Stimulated activated naive CD8-positive, alpha-beta T cell treated with anti-CD3 and anti-CD28 coated beads, Interleukin-15, amount 100 ng/mL, for 72 hours (primary cell): ENCODE results near the gene KIAA1586.
"Not testable (repeated sequence)": the region's sequence is repeated elsewhere in the genome, so short reads cannot be mapped to it uniquely, and the experiment has no call there.

Source experiments
- ATAC-seq: fragments of 150-1000 bp; cut with Tn5 transposase; 2 replicates; pipeline ENCODE4 v1.10.0; 2021; ENCODE audit warnings: mild to moderate bottlenecking, moderate library complexity
- DNase-seq, 2 donors: peaks; one replicate each; pipeline ENCODE4 v3.0.0; 2021 to 2022
- H3K27ac Mint-ChIP-seq, 2 donors: one replicate each; pipeline ENCODE4 v1.8.0; 2022; ENCODE audit warnings: mild to moderate bottlenecking in 2 of 2, mixed read lengths in 2 of 2, moderate library complexity in 2 of 2
- H3K27me3 Mint-ChIP-seq: one replicate; pipeline ENCODE4 v1.8.0; 2022; ENCODE audit warnings: mixed read lengths
- H3K4me1 Mint-ChIP-seq: one replicate; pipeline ENCODE4 v1.8.0; 2022; ENCODE audit warnings: mild to moderate bottlenecking, mixed read lengths
- H3K4me3 Mint-ChIP-seq, 2 donors: one replicate each; pipeline ENCODE4 v1.8.0; 2022; ENCODE audit warnings: mild to moderate bottlenecking in 2 of 2, mixed read lengths in 2 of 2, moderate library complexity in 1 of 2
- H3K9me3 Mint-ChIP-seq, 2 donors: one replicate each; pipeline ENCODE4 v1.8.0; 2022; ENCODE audit warnings: mixed read lengths in 2 of 2

KIAA1586 gene, protein sequence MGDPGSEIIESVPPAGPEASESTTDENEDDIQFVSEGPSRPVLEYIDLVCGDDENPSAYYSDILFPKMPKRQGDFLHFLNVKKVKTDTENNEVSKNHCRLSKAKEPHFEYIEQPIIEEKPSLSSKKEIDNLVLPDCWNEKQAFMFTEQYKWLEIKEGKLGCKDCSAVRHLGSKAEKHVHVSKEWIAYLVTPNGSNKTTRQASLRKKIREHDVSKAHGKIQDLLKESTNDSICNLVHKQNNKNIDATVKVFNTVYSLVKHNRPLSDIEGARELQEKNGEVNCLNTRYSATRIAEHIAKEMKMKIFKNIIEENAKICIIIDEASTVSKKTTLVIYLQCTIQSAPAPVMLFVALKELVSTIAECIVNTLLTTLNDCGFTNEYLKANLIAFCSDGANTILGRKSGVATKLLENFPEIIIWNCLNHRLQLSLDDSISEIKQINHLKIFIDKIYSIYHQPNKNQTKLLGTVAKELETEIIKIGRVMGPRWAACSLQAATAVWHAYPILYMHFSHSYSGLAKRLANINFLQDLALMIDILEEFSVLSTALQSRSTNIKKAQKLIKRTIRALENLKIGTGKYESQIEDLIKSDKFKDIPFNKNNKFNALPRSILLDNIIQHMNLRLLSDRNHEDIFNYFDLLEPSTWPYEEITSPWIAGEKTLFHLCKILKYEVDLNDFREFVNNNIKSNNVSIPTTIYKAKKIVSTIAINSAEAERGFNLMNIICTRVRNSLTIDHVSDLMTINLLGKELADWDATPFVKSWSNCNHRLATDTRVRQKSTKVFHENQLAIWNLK

DNA sequence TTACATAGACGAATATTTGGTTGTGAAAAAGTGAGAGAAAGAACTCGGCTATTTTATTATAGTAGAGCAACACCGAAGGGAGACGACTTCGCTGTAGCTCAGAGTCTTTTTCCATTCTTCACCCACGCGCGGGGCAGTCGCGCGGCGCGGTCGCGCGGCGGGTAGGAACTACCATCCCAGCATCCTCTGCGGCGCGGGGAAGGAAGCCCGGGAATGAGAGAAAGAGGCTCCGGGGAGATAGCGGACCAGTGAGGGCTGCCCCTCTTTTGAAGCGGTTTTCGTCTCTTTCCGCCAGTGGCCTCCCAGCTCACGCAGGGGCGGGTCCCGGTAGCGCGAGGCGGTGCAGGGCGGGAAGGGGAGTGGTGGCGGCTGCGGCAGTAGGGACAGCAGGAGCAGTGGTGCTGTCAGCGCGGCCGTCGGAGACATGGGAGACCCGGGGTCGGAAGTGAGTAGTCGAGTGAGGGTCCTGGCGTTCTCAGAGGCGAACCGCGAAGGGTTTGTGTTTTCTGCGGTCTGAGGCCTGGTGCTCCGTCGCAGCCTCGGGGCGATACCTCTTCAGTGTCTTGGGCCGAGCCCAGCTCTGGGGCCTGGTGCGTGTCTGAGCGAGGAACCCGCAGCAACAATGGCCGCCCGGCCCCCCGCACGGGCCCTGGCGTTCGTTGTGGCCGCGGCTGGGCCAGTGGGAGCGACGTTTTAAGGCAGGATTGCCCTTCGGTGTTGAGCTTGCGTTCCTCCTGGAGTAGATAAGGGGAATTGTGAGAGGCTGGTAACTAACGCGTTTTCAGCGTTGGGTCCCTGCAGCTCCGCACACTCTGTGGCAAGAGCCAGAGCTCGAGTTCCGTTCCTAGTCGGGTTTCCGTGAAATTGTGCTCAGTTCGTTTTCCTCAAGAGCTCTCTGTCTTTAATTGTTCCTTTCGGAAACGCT lies at the start of gene KIAA1586:
TSS of gene KIAA1586 (plus strand) at position 362 of the 925 bp plus-strand sequence. CDS start at position 425, 63 bp downstream.
- peaks cover 43% of the 10 kb centered on the region for H3K27me3 Mint-ChIP-seq
- H3K27ac Mint-ChIP-seq, result peak within 1 kb of the TSS; percentile 98
- peak; percentile 94 for ATAC-seq
- H3K9me3 Mint-ChIP-seq, result not testable (repeated sequence)
- H3K4me3 Mint-ChIP-seq, result peak within 1 kb of the TSS; percentile 94 to 96
- peaks cover 41% of the 10 kb centered on the region for H3K4me1 Mint-ChIP-seq
- DNase-seq, result peak; percentile 73 to 80

DNA sequence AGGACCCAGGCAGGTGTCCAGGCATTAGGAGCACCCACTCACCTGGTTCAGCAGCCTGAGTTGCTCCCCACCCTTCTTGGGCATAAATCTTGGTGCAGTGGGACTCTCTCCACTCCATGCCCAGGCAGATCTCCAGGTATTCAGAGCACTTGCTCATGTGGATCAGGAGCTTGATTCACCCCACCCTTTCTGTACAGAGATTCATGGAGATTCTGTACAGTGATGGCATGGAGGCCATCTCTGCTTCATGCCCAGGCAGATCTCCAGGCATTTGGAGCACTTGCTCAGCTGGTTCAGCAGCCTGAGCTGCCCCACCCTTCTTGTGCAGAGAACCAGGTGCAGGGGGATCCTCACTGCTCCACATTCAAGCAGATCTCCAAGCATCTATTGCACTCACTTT lies 47.4 kb upstream of the KIAA1586 start:
- no peak for ATAC-seq
- H3K27me3 Mint-ChIP-seq, result peaks cover 23% of the 10 kb centered on the region
- H3K4me3 Mint-ChIP-seq, result no peak overlapping the region
- no peak overlapping the region for H3K27ac Mint-ChIP-seq
- no peak for DNase-seq
- H3K9me3 Mint-ChIP-seq, result peaks cover 0 to 6% of the 10 kb centered on the region in 2 donors
- H3K4me1 Mint-ChIP-seq, result no peaks in the 10 kb centered on the region

DNA sequence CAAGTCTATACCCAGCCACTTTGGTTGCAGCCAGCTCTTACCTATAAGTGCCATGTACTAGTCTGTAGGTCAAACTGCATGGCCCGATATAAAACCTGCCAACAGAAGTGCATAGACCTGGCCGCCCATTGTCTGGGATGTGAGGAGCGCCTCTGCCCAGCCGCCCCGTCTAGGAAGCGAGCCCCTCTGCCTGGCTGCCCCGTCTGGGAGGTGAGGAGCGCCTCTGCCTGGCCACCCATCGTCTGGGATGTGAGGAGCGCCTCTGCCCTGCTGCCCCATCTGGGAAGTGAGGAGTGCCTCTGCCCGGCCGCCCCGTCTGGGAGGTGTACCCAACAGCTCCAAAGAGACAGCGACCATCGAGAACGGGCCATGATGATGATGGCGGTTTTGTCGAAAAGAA lies 46.7 kb upstream of the KIAA1586 start:
- DNase-seq, H3K4me3 Mint-ChIP-seq, ATAC-seq, H3K4me1 Mint-ChIP-seq, H3K9me3 Mint-ChIP-seq: not testable (repeated sequence)
- Mint-ChIP-seq H3K27me3 (peaks cover 23% of the 10 kb centered on the region), H3K27ac (peak overlapping the region in 1 of 2 donors; percentile 34)

DNA sequence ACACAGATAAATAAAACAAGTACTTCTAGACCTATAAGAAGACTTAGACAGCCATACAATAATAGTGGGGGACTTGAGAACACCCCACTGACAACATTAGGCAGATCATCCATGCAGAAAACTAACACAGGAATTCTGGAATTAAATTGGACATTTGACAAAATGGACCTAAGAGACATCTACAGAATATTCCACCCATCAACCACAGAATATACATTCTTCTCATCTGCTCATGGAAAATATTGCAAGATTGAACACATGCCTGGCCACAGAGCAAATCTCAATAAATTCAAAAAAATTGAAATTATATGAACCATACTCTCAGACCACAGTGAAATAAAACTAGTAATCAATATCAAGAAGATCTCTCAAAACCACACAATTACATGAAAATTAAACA lies 44.3 kb upstream of the KIAA1586 start:
- Mint-ChIP-seq H3K27ac (no peak overlapping the region), H3K9me3 (peaks cover 0 to 6% of the 10 kb centered on the region in 2 donors), H3K4me1 (no peaks in the 10 kb centered on the region), H3K4me3 (no peak overlapping the region), H3K27me3 (peaks cover 20% of the 10 kb centered on the region)
- ATAC-seq (no peak), DNase-seq (no peak)

DNA sequence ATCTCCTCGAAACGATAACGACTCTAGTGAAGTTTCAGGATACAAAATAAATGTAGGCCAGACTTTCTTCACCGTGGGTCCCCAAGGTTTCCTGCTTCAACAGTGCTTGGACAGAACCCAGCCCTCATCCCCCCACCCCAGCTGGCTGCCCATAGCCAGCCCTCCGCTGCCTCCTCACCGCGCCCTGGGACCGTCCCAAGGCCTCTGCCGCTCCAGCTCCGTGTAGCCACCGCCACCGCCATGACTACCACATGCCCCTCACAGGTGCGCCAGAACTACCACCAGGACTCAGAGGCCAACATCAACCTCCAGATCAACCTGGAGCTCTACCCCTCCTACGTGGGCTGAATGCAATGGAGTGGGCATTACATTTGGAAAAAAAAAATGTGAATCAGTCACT lies 42.2 kb upstream of the KIAA1586 start:
- ATAC-seq, result no peak

DNA sequence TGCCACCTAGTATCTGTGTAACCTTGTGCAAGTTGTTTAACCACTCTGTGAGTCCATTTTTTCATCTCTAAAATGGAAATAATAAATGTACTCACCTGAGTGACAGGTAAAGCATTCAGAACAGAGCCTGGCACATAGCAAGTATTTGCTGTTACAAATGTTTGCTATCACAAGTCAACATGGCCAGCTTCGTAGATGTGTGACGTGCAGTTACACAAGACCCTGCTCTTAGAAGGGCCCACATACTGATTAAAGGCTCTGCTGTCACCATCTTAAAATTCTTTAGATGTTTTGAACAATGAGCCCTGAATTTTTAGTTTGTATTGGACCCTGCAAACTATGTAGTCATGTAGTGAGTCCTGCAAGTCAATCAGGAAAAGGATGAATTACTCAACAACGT lies 40.4 kb upstream of the KIAA1586 start:
- no peak overlapping the region for H3K27ac Mint-ChIP-seq
- no peak for DNase-seq
- no peaks in the 10 kb centered on the region for H3K4me1 Mint-ChIP-seq
- H3K27me3 Mint-ChIP-seq, result peaks cover 23% of the 10 kb centered on the region
- H3K9me3 Mint-ChIP-seq, result no peaks in the 10 kb centered on the region
- no peak for ATAC-seq
- H3K4me3 Mint-ChIP-seq, result no peak overlapping the region

More for the DNA sequence above, 42.2 kb upstream of the KIAA1586 start:
- H3K9me3 Mint-ChIP-seq, result no peaks in the 10 kb centered on the region
- no peaks in the 10 kb centered on the region for H3K4me1 Mint-ChIP-seq
- H3K27me3 Mint-ChIP-seq, result peaks cover 16% of the 10 kb centered on the region
- H3K27ac Mint-ChIP-seq, result no peak overlapping the region
- no peak overlapping the region for H3K4me3 Mint-ChIP-seq
- no peak for DNase-seq

DNA sequence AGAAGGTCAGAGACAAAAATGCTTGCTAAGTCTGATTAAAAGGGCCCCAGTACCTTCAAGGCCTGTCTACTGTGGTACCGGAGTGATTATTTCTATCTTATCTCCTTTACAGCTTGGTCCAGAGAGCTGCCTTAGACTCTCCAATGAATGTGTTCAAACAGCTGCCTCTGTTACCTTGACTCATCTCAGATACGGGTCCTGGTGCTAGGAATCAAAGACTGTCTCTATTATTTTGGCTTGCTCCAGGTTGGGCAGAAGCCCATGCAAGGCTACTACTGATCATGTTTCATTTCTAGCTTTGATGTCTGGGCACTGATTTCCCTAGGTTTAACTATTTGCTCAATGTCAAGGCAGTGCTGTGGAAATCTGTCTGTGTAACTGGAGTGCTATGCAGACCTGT lies 38.4 kb upstream of the KIAA1586 start:
- not testable (repeated sequence) for H3K9me3 Mint-ChIP-seq, H3K27ac Mint-ChIP-seq, H3K4me1 Mint-ChIP-seq, H3K4me3 Mint-ChIP-seq, DNase-seq, ATAC-seq
- H3K27me3 Mint-ChIP-seq, result peaks cover 16% of the 10 kb centered on the region

DNA sequence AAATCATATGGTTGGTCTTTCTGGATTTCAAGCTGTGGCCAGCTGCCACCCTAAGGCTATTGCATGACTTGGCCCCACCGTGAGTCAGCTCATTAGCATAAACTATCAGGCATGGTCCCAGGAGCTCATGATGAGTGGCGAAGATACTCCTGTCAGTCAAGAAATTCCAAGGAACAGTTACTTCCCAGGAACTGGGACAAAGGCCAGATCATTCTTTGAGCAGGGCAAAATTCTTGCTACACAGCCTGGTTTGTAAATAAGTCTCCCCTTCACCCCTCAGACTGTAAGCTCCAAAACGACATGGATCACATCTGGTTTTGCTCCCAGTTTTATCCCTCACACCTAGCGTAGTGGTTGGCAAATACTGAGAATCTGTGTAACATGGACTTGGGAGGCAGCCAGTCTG lies 33.0 kb upstream of the KIAA1586 start:
- no peaks in the 10 kb centered on the region for H3K4me1 Mint-ChIP-seq
- H3K27ac Mint-ChIP-seq, result no peak overlapping the region
- H3K9me3 Mint-ChIP-seq, result no peaks in the 10 kb centered on the region
- H3K4me3 Mint-ChIP-seq, result no peak overlapping the region
- peaks cover 14% of the 10 kb centered on the region for H3K27me3 Mint-ChIP-seq
- ATAC-seq (no peak), DNase-seq (no peak)

DNA sequence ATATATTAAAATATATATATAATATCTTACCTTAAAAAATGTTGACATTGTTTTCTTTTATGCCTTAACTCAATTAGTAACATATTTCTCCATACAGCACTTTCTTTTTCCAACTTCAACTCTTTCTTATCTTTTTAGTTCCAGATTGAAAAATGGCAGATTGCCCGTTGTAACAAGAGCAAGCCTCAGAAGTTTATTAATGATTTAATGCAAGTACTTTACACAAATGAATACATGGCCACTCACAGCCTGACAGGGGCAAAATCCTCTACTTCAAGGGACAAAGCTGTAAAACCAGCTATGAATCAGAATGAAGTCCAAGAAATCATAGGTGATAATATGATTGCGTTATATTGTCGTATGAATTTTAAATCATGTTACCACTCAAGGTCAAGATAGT lies 29.4 kb upstream of the KIAA1586 start:
- DNase-seq, result no peak
- Mint-ChIP-seq H3K27ac (no peak overlapping the region), H3K27me3 (peaks cover 7% of the 10 kb centered on the region), H3K4me3 (no peak overlapping the region), H3K9me3 (no peaks in the 10 kb centered on the region), H3K4me1 (no peaks in the 10 kb centered on the region)
- no peak for ATAC-seq

DNA sequence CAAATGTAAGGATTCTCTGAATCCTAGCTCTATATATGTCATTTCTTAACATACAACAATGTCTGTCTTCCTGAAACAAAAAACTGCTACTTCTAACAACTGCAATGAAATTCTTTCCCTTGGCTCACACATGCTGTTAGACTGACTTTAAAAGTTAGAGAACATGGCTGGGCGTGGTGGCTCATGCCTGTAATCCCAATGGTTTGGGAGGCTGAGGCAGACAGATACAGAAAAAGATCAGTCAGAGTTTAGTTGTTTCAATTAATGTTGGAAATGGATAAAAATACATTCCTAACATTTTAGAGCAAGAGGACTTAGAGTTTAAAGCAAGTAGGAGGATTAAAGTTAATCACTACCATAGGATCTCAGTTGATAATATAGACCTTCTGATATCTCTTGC lies 28.7 kb upstream of the KIAA1586 start:
- no peaks in the 10 kb centered on the region for H3K9me3 Mint-ChIP-seq

DNA sequence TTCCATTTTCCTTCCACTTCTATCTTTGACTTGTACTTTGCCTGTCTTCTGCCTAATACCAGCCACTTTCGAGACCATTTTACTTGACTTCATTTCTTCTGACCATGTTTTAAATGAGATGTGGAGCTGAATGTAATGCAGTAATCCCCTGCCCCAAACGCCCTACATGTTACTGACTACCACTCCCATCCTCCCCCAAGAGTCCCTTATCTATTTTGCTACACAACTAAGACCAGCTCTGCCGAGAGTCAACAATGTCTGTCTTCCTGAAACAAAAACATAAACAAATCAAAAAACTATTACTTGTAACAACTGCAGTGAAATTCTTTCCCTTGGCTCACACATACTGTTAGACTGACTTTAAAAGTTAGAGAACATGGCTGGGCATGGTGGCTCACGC lies 27.1 kb upstream of the KIAA1586 start:
- ATAC-seq (no peak), DNase-seq (no peak)
- Mint-ChIP-seq H3K4me3 (no peak overlapping the region), H3K27me3 (peaks cover 7% of the 10 kb centered on the region), H3K4me1 (no peaks in the 10 kb centered on the region), H3K9me3 (peaks cover under 1 to 2% of the 10 kb centered on the region in 2 donors), H3K27ac (no peak overlapping the region)

More for the DNA sequence above, 28.7 kb upstream of the KIAA1586 start:
- no peak overlapping the region for H3K4me3 Mint-ChIP-seq
- DNase-seq (no peak), ATAC-seq (no peak)
- no peaks in the 10 kb centered on the region for H3K4me1 Mint-ChIP-seq
- no peak overlapping the region for H3K27ac Mint-ChIP-seq
- peaks cover 7% of the 10 kb centered on the region for H3K27me3 Mint-ChIP-seq

DNA sequence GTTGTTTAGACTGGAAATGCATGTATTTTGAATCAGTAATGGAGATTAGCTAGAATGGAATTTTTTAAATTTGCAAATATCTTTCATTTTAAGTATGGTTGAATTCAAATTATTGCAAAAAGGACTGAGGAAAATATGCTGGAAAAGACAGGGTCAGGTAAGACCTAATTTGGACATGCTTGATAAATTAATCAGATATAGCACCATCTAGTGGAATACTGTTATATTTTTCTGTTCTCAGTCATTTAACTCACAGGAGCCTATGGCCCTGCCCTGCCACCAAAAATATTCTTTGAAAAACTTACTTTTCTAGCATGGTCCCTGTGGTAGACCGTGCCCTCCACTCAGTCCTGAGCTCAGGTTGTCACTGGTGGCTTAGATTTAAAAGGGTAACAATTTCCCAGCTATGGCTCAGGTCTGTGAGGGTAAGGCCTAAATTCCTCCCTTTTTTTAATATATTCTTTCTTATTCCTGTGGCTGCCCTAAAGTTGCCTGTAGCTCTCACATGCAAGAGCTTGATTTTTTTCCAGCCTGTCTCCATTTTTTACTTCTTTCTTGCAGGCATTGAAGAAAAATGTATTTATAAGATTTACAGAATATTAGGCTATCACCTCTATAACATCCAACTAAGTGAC lies 25.3 kb upstream of the KIAA1586 start:
- no peak overlapping the region for H3K27ac Mint-ChIP-seq
- ATAC-seq, result peak; percentile 62
- H3K27me3 Mint-ChIP-seq, result peaks cover 16% of the 10 kb centered on the region
- no peak overlapping the region for H3K4me3 Mint-ChIP-seq
- no peak for DNase-seq
- H3K4me1 Mint-ChIP-seq, result no peaks in the 10 kb centered on the region
- H3K9me3 Mint-ChIP-seq, result peaks cover 15 to 18% of the 10 kb centered on the region in 2 donors

DNA sequence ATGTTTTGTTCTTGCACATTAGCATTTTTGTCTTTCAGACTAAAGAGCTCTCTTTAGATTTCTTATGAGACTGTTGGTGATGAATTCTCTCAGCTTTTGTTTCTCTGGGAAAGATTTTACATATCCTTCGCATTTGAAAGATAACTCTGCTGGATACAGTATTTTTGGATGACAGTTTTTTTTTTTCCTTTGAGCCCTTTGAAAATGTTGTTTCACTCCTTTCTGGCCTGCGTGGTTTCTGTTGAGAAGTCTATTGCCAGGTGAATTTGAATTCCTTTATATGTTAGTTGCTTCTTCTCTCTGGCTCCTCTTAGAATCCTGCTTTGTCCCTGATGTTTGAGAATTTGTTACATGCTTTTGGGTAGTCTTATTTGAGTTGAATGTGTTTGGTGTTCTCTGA lies 22.2 kb upstream of the KIAA1586 start:
- Mint-ChIP-seq H3K4me1 (no peaks in the 10 kb centered on the region), H3K4me3 (no peak overlapping the region), H3K27me3 (peaks cover 9% of the 10 kb centered on the region), H3K9me3 (peaks cover 15 to 18% of the 10 kb centered on the region in 2 donors), H3K27ac (no peak overlapping the region)
- no peak for DNase-seq
- ATAC-seq, result no peak

DNA sequence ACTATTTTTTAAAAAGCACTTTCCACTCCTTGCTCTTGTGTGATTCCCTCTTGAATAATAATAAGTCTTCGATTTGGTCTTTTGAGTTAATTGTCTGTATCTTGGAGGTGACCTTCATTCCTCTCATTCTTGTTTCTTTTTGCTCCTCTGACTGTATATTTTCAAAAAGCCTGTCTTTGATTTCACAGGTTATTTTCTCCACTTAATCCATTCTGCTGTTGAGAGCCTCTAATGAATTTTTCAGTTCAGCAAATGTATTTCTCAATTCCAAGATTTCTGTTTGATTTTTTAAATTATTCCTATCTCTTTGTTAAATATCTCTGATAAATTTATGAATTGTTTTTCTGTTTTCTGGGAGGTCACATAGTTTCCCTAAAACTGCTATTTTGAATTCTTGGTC lies 21.7 kb upstream of the KIAA1586 start:
- H3K4me3 Mint-ChIP-seq, result no peak overlapping the region
- no peaks in the 10 kb centered on the region for H3K4me1 Mint-ChIP-seq
- no peak overlapping the region for H3K27ac Mint-ChIP-seq
- H3K9me3 Mint-ChIP-seq, result peaks cover 15 to 18% of the 10 kb centered on the region in 2 donors
- peaks cover 9% of the 10 kb centered on the region for H3K27me3 Mint-ChIP-seq
- no peak for DNase-seq
- ATAC-seq, result no peak

DNA sequence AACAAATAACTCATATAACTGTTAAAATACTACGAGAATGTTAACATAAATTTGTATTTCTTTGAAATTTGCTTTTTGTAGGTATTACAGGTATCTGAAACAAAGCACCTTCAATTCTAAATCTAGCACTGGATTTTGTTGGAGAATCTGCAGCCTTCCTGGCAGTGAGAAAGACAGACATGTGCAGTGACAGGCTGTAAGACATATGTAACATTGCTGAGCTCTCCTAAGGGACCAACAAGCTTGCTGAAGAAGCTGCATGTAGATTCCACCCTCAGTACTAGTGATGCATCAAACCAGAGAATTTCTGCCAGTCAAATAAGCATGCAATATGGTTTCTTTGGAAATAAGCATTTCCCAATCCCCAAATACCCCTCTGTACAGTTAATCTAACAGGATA lies 20.5 kb upstream of the KIAA1586 start:
- Mint-ChIP-seq H3K9me3 (peaks cover 15 to 18% of the 10 kb centered on the region in 2 donors), H3K4me3 (no peak overlapping the region), H3K27me3 (peaks cover 9% of the 10 kb centered on the region), H3K27ac (no peak overlapping the region), H3K4me1 (no peaks in the 10 kb centered on the region)
- no peak for ATAC-seq
- no peak for DNase-seq
